Stimulated activated CD8-positive, alpha-beta memory T cell treated with anti-CD3 and anti-CD28 coated beads, Interleukin-15, amount 100 ng/mL, for 24 hours (primary cell): ENCODE results near the gene HDLBP.

Experiments
- DNase-seq: peaks from one replicate; pipeline ENCODE4 v3.0.0-alpha.2; 2020; ENCODE audit warnings: low read depth

HDLBP gene

GRCh38 chr2:241191081-241191480 lies 124.4 kb downstream of the HDLBP start:
- DNase-seq: no peak

GRCh38 chr2:241190291-241190981 lies 125.0 kb downstream of the HDLBP start:
- no peak for DNase-seq

- no peak for DNase-seq
Observed at GRCh38 chr2:241189856-241190201, 125.6 kb downstream of the HDLBP start.

GRCh38 chr2:241189093-241189855 lies 126.2 kb downstream of the HDLBP start:
- no peak for DNase-seq

GRCh38 chr2:241188361-241189092 lies 126.9 kb downstream of the HDLBP start, which contains the start of gene ANO7:
TSS of gene ANO7 (plus strand) at chr2:241188677. CDS start at chr2:241190064, 1,387 bp downstream.
- no peak for DNase-seq

GRCh38 chr2:241187918-241188234 lies 127.6 kb downstream of the HDLBP start:
- no peak for DNase-seq

GRCh38 chr2:241187101-241187917 lies 128.2 kb downstream of the HDLBP start:
- no peak for DNase-seq

GRCh38 chr2:241185961-241186360 lies 129.5 kb downstream of the HDLBP start:
- DNase-seq: no peak

- DNase-seq: no peak
Observed at GRCh38 chr2:241184901-241185300, 130.6 kb downstream of the HDLBP start.

- no peak for DNase-seq
Observed at GRCh38 chr2:241183221-241183620, 132.3 kb downstream of the HDLBP start.

GRCh38 chr2:241182531-241183133 lies 132.8 kb downstream of the HDLBP start:
- DNase-seq: no peak

GRCh38 chr2:241182126-241182525 lies 133.3 kb downstream of the HDLBP start:
- DNase-seq: no peak

GRCh38 chr2:241180495-241180894 lies 135.0 kb downstream of the HDLBP start:
- DNase-seq: no peak

- no peak for DNase-seq
Observed at GRCh38 chr2:241179899-241180298, 135.6 kb downstream of the HDLBP start.

- no peak for DNase-seq
Observed at GRCh38 chr2:241178961-241179360, 136.5 kb downstream of the HDLBP start.

GRCh38 chr2:241177526-241178334 lies 137.7 kb downstream of the HDLBP start:
- no peak for DNase-seq
